Stimulated activated CD4-positive, alpha-beta T cell treated with anti-CD3 and anti-CD28 coated beads, Interleukin-12 subunit alpha, Interleukin-12 subunit beta, amount 100 ng/mL, for 48 hours (primary cell): ENCODE results near the gene ADPRHL1.
"Not testable (repeated sequence)": the region's sequence is repeated elsewhere in the genome, so short reads cannot be mapped to it uniquely, and the experiment has no call there.

Experiments
- DNase-seq, 3 donors: peaks; one replicate each; pipeline ENCODE4 v3.0.0-alpha.2; 2020; ENCODE audit warnings: low read depth in 2 of 3, low spot score in 1 of 3

The ADPRHL1 gene

DNA sequence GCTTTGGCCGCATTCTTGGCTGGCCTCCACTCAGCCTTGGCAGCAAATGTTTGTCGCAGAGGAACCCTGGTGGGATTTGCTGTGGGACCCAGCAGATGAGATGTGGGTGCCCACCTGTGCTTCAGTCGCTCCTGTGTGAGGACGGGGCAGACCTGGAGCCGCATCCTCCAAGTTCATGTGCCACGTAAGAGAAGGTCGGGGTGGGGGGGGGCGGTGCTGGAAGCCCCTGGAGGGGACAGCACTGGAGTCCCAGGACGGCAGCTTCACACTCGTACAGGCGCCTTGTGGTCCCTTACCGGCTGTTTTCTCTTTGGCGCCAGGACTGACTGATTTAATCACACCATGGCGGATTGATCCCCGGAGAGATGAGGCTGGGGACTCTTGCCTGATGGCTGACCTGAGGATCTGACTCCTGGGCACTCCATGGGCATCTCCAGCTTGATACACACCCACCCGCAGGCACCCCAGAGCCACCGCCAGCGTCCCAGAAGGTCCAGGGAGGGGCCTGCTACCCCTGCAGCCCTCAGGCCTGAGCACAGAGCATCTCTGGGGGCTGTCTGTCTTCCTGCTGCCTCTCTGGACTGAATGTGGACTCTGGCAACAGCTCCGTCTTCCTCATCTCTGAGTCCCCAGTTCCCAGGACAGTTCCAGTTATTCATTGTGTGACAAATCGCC, 79.3 kb downstream of the ADPRHL1 start:
- no peak for DNase-seq

DNA sequence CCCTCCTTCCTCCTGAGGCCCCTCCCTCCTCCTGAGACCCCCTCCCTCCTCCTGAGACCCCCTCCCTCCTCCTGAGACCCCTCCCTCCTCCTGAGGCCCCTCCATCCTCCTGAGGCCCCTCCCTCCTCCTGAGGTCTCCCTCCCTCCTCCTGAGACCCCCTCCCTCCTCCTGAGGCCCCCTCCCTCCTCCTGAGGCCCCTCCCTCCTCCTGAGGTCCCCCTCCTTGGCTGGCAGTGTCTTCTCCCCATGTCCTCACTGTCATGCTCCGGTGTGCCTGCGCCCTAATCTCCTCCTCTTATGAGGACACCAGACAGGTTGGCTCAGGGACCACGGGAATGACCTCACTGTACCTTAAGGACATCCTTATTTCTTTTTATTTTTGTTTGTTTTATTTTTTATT, 81.6 kb downstream of the ADPRHL1 start:
- DNase-seq, result not testable (repeated sequence)

DNA sequence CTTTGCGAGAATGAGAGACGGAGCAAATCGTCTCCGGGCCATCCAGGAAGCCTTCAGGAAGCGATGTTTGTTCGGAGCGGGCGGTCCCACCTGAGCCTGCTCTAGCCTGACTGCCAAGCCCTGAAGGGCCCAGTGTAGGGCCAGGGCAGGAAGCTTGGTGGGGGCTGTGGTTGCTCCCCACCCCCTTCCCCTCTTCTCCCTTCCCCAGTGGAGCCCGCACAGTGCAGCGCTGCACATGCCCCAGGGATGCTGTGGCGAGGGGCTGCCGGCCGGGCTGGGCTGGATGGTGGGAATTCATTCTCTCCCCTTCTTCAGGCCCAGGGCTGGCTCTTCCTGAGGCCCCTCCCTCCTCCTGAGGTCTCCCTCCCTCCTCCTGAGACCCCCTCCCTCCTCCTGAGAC, 82.2 kb downstream of the ADPRHL1 start:
- no peak for DNase-seq

DNA sequence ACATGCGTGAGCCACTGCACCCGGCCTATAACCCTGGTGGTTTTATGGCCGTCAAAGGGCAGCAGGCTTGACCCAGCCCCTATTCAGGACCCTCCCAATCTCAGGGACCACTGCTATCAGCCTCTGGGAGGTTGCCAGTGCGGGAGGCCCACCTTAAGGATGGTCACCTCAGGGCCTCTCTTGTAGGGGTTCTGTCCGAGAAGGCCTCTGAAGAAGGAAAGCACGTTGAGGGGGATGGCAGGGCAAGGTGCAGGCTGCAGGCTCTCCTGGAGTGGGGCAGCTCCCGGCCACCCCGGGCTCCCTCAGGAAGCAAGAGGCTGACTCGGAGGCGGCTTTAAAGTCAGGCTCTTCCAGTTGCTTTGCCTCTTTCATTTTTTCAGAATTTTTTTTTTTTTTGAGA, 83.4 kb downstream of the ADPRHL1 start:
- DNase-seq, result no peak

DNA sequence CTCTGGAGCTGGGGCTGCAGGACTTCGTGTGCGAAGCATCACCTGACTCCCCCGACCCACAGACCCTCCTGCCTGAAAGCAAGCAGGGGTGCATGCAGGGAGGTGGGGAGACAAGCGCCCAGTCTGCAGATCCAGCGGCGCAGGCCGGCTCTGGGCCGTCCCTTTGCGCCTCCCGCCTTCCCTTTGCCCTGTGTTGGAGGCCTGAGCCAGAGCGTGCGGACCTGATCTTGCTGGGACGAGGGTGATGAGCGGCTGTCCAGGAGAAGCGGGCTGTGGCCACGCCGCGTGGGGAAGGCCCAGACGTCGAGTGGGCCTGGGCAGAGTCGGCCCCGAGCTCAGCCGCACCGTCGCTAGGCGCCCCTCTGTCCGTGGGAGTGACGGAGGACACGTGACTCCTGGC, 84.1 kb downstream of the ADPRHL1 start:
- DNase-seq, result no peak

DNA sequence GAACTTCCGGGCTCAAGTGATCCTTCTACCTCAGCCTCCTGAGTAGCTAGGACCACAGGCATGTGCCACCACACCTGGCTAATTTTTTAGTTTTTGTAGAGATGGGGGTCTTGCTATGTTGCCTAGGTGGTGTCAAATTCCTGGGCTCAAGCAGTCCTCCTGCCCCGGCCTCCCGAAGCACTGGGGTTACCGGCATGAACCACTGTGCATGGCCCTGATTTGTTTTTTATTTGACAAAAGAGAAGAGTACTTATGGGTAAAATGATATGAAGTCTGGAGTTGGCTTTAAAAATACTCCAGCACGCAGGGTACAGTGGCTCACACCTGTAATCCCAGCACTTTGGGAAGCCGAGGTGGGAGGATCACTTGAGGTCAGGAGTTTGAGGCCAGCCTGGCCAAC, 84.9 kb downstream of the ADPRHL1 start:
- not testable (repeated sequence) for DNase-seq

DNA sequence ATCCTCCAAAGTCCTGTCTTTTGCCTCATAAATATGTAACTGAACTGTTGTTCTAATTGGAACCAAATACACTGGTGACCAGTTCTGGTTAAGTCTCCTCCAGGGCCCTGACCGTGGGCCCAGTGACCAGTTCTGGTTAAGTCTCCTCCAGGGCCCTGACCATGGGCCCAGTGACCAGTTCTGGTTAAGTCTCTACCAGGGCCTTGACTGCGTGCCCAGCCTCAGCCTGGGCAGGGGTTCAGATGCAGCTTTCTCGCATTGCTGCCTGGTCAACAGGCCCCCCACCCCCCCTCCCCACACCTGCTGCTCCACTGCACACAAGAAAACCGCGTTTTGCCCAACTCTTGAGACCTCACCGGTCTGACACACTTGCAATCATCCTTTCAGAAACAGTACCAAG, 85.5 kb downstream of the ADPRHL1 start:
- no peak for DNase-seq

DNA sequence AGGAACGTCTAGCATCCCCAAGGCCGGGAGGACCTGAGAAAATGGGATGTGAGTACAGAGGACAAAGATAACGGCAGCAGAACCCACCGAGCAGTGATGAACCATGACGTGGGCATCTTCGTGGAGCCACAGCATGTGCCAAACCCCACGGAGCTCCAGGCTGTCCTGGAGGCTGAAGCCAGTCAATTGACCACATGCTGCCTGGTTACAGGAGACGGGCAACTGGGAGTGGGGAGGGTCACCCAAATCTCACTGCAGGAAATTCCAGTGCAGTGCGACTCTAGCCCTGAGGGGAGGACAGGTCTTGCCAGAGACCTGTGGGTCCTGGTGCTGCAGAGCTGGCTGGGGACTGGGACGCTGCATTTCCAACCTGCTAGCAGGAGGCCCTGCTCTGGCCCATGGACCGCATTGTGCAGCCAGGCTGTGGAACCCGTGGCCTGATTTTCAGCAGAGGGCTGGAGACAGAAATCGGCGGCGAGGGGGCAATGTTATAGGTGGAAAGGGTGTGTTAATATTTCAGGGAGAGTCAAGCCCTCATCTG, 86.2 kb downstream of the ADPRHL1 start:
- DNase-seq, result no peak

DNA sequence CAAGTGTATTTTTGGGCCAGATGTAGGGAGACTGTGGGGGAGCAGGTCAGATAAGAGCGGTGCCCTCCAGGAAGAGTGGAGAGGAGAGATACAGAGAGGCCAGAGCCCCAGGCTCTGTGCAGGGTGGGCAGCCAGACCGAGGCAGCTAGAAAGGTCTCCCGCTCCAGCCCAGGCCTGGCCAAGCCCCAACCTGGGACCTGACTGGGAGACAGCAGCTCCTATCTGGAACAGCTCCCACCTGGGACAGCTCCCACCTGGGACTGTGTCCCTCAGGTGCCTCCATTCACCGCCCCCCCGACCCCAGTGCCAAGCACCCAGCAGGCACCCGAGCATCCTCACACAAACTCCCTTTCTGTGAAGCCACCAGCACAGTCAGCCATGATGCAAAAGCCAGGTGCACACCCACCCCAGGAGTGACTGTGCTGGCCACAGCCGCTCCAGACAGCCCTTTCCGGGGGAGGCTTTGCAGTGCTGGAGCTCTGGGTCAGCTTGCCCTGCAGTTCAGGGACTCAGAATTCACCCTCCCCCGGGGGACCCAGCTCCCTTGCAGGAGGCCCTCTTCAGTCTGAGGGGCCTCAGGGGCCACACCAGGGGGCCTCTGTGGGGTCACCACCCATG, 87.2 kb downstream of the ADPRHL1 start:
- DNase-seq, result no peak

DNA sequence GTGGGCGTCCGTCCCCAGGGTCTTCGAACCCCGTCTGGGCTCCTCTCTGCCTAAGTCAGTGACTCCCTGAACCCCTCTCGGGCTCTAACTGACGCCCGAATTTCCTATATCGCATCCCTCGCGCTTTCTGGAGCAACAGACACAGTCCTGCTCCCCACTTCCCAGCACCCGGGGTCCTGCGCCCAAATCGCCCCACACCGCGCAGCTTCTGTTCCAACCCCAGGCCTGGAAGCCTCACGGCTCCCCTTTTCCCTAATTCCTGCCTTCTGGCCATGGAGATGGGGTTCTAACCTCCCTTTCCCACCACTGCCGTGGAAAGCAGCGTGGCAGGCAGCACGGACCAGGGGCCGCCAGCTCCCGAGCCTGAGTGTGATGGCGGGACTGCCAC, 87.7 kb downstream of the ADPRHL1 start:
- no peak for DNase-seq

DNA sequence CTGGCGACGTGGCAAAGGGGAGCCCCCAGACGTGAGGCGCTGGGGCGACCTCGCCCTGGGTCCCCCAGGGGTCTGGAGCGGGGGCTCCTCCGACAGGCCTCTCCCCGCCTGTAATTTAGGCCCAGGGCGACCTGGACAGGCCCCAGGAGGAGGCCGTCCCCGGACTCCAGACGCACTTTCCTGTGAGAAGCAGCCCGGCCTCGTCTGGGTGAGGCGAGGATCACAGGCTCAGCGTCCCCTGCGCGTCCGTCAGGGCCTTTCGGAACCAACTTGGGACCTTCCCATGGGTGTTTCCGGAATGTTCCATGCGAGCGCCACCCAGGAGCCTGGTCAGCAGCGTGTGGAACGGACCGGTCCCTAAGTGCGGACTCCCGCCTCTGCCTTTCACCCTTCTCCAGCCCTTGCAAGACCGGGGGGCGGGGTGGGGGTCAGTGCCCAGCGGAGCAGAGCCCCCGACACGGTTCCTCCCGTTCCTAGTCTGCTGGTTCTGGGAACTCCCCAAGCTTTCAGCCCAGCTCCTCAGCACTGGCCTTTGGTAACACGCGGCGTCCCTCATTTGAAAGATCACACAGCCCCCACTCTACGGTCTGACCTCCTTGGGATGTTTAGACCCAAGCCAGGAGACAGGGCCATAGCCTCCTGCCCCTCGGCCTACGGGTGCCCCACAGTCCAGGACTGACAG, 88.2 kb downstream of the ADPRHL1 start:
- DNase-seq, result no peak

DNA sequence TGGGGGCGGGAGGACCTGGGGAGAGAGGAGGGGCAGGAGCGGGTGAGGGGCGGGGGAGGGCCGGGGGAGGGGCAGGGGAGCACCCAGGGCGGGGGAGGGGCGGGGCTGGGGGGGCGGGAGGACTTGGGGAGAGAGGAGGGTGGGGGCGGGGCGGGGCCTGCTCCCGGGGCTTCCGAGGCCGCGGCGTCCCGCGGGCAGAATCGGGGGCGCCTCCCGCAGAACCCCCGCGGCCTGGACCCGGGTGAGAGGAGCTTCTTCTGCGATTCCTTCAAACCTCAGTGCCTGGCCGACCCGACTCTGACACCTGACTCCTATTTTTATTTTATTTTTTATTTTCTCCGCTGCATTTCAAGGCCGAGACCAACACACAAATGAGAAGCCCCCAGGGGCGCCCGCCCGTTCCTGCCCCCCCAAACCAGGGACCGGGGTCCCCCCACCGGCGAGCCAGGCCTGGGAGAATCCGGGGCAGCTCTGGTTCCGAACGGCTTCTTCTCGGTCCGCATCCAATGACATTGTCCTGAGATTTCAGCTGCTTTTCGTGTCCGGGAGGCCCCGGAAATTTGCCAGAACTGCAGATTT, 88.9 kb downstream of the ADPRHL1 start:
- no peak for DNase-seq

DNA sequence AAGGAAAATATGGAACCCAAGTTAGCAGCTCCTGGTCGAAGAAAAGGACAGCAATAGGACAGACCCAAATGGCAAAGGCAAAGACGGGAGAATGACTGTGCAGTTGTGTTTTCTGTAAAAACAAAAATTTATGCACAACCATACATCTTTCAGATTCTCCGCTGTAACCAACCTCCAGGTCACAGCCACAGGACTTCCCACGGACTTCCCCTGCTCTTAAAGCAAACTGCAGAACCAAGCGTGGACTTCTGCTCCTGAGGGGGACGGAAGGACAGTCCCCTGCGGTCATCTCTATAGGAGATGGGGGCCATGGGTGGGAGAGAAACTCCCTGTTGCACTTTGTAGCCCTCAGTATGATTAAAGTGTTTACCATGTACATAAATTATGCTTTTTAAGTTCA, 91.9 kb downstream of the ADPRHL1 start:
- DNase-seq, result no peak

DNA sequence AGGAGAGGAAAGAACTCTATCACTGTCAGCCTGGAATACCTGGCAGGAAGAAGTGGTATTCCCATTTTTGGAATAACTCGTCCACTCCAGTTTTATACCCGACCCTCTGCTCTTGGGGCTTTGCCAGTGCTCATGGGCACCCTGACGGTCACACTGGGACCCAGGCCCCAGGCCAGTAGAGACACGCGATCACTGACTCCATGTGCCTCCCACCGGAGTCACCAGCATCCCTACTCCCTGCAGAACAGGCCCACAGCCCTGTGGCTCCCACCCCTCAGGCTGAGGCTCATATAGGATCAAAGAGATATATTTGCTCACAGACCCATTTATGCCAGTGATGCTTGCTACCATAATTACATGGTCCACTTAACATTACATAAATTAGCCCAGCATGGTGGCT, 92.8 kb downstream of the ADPRHL1 start:
- DNase-seq, result no peak

DNA sequence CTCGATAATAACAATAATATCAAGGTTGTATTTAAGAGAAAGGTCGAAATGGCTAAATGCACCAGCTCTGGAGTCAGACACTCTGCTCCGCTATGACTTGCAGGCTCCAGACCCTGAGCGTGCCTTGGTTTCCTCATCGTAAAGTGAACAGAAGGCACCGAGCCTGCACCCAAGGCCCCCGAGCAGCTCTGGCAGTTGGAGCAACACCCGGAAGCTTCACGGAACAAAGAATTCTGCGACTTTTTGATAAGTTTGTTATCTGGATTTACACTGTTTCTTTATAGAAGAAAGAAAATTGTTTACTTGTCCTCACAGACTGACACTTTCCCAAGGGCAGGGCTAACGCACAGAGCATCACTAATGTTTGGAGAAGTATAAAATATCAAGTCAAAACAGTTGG, 93.7 kb downstream of the ADPRHL1 start:
- DNase-seq, result no peak

DNA sequence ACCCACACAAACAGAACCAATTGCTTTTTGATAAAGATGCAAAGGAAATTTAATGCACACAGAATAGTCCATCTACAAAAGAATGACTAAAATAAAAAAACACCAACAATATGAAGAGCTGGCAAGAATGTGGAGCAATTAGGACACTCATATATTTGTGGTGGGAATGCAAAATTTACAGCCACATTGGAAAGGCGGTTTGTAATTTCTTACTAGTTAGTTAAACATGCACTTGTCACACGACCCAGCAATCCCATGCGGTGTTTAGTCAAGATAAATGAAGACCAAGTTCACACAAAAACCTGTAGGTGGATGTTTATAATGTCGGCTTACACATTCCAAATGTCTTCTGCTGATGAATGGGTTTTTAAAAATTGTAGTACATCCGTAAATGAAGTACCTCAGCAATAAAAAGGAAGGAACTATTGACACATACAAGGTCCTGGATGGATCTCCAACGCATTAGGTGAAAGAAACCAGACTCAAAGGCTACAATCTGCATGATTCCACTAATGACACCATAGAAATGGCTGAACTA, 94.6 kb downstream of the ADPRHL1 start:
- DNase-seq, result no peak

DNA sequence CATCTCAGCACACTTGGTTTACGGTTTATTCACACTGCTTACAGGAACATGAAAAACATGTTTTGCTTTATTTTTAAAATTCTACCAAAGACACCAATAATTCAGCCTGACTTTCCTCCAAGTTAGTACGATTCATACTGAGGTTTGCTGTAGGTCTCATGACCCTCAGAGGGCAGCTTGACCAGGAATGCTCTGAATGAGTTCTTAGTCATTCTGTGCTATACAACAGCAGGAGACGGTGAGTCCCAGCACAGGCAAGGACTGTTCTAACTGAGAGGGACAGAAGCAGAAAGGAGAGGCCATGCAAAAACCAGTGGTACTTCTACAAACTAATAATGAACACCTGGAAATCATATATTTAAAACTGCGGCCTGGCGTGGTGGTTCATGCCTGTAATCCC, 95.8 kb downstream of the ADPRHL1 start:
- DNase-seq, result no peak

DNA sequence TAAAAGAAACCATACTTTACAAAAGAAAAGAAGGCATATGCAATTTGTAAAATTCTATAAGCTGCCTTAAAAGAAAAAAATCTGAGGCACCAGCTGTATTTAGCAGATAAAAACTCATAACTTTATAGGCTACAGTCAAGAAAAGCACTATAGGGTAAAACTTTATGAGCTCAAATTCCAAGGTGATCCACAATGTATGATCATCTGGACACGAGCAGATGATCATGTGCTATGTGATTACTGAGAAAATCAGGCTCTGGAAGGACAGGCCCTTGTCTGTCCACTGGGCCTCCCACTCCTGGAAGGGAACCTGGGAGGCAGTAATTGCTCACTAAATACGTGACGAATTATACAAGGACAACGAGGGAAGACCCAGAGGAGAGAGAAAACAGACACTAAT, 96.7 kb downstream of the ADPRHL1 start:
- DNase-seq, result no peak

DNA sequence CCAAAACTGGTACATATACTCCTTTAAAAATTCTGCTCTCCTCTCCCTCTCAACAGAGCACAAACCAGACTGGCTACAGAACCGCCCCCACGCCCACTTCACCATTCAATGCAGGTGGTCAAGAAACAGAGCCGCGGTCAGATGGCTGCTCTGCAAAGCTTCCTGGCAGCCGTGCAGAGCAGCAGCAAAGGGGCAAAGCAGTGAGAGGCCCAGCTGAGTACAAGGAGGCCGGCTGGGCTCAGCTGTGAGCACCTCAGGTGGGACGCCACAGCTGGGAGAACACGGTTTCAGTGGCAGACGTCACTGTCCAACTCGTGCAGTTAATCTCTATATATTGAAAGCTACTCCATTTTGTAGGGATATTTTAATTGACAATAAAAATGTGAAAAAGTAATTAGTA, 97.7 kb downstream of the ADPRHL1 start:
- no peak for DNase-seq

DNA sequence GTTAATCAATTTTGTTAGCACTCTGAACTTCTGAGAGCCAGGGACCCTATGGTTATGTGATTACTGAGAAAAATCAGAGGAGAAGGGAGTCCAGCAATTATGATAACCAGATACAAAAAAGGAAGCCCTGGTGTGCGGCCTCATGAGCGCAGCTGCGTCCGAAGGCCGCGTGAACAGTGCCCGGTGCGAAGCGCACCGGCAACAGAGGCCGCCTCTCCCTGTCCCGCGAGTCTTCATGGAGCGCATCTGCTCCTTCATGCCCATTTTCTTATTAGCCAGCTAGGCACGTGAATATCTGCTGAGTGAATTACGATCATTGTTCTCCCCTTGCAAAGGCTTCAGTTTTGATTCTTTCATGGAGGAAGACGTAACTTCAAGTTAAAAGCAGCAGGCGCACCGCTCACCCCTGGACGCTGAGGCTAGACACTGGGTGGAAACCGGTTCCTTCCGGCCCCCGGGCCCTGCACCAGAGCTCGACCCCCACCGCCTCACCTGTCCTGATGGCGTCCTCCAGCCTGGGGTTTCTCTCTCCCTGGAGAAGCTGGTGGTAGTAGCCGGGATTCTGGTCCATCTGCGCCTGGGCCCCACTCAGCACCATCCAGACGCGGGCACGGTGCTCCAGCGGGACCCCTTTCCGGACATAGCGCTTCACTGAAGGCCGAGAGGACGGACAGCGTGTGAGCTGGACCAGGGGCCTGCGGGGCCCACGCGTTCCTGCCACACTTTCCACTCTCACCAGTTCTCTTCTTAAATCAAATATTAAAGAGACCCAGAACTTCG, 98.3 kb downstream of the ADPRHL1 start:
- DNase-seq, result no peak

DNA sequence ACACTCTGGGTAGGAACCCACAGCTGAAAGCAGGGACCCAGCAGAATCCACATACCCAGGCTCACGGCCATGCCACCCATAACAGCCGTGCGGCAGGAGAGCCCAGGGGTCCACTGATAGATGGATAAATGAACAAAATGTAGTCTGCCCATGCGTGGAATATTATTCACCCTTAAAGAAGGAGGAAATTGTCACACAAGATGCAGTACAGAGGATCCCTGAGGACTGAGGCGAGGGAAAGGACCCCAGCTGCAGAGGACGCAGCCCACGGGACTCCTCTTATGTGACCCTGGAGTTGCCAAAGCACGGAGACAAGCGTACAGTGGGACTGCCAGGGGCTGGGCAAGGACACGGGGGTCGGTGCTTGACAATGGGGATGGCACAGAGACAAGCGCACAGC, 100.0 kb downstream of the ADPRHL1 start:
- DNase-seq, result no peak
